ENCODE measurements around the gene ATIC. TPM values are rescaled to one million over a fixed set of nuclear protein-coding genes. Genes with fewer than 3 reads are reported as not detected.
"Not testable (repeated sequence)": the region's sequence is repeated elsewhere in the genome, so short reads cannot be mapped to it uniquely, and the experiment has no call there.

Gene ATIC
- total and polyA plus RNA-seq, 3 experiments from 2014 or later, result 151 to 315 (median 298) TPM

GRCh38 chr2:215290980-215291599 lies 20.8 kb upstream of the ATIC start:
- Mint-ChIP-seq H3K4me1 (no peaks in the 10 kb centered on the region), H3K9me3 (no peaks in the 10 kb centered on the region), H3K27ac (no peak overlapping the region), H3K4me3 (no peak overlapping the region), H3K27me3 (peaks cover 1 to 4% of the 10 kb centered on the region in 2 donors), H3K36me3 (no peaks in the 10 kb centered on the region)
- H3K27ac ChIP-seq (ENCODE audit: low read depth, low read length), result no peak overlapping the region
- no peak overlapping the region for H3K4me3 ChIP-seq (ENCODE audit: low read length)
- no peaks in the 10 kb centered on the region for H3K4me1 ChIP-seq (ENCODE audit: insufficient read depth, low read length)
- no peaks in the 10 kb centered on the region for H3K27me3 ChIP-seq (ENCODE audit: insufficient read depth, low read length, poor library complexity, severe bottlenecking)
- H3K9me3 ChIP-seq (ENCODE audit: low read length), result no peaks in the 10 kb centered on the region
- ChIA-PET POLR2A (no interaction called here), CTCF (no interaction called here)
- DNase-seq, result no peak
- no peaks in the 10 kb centered on the region for H3K36me3 ChIP-seq (ENCODE audit: insufficient read depth, low read length)

- POLR2A ChIA-PET, result no interaction called here
- DNase-seq, result no peak
- no peaks in the 10 kb centered on the region for H3K4me1 ChIP-seq (ENCODE audit: insufficient read depth, low read length)
- Mint-ChIP-seq H3K36me3 (no peaks in the 10 kb centered on the region), H3K4me1 (no peaks in the 10 kb centered on the region), H3K4me3 (no peak overlapping the region), H3K27ac (no peak overlapping the region), H3K27me3 (peaks cover 1 to 4% of the 10 kb centered on the region in 2 donors), H3K9me3 (no peaks in the 10 kb centered on the region)
- no peak overlapping the region for H3K27ac ChIP-seq (ENCODE audit: low read depth, low read length)
- H3K9me3 ChIP-seq (ENCODE audit: low read length), result no peaks in the 10 kb centered on the region
- no peaks in the 10 kb centered on the region for H3K36me3 ChIP-seq (ENCODE audit: insufficient read depth, low read length)
- H3K27me3 ChIP-seq (ENCODE audit: insufficient read depth, low read length, poor library complexity, severe bottlenecking), result no peaks in the 10 kb centered on the region
- CTCF ChIA-PET, result interaction anchor here (1.6 kb wide), 1 partner anchor 13 kb away, joined by 3 read pairs; no protein-coding TSS in a partner anchor
- H3K4me3 ChIP-seq (ENCODE audit: low read length), result no peak overlapping the region
Measured at GRCh38 chr2:215293879-215294278, 18.0 kb upstream of the ATIC start.

- H3K36me3 ChIP-seq (ENCODE audit: insufficient read depth, low read length), result no peaks in the 10 kb centered on the region
- H3K27me3 ChIP-seq (ENCODE audit: insufficient read depth, low read length, poor library complexity, severe bottlenecking), result no peaks in the 10 kb centered on the region
- H3K27ac ChIP-seq (ENCODE audit: low read depth, low read length), result no peak overlapping the region
- H3K4me3 Mint-ChIP-seq, result no peak overlapping the region
- peaks cover 3 to 4% of the 10 kb centered on the region in 2 donors for H3K27me3 Mint-ChIP-seq
- ChIA-PET CTCF (no interaction called here), POLR2A (no interaction called here)
- H3K9me3 ChIP-seq (ENCODE audit: low read length), result no peaks in the 10 kb centered on the region
- peaks cover 0 to 6% (median 4%) of the 10 kb centered on the region in 3 donors for H3K36me3 Mint-ChIP-seq
- no peak for DNase-seq
- peaks cover 0 to 5% (median 4%) of the 10 kb centered on the region in 5 donors for H3K9me3 Mint-ChIP-seq
- no peak overlapping the region for H3K27ac Mint-ChIP-seq
- H3K4me1 Mint-ChIP-seq, result no peaks in the 10 kb centered on the region
- no peaks in the 10 kb centered on the region for H3K4me1 ChIP-seq (ENCODE audit: insufficient read depth, low read length)
- no peak overlapping the region for H3K4me3 ChIP-seq (ENCODE audit: low read length)
Measured at GRCh38 chr2:215299337-215299859, 12.5 kb upstream of the ATIC start.

- H3K27me3 ChIP-seq (ENCODE audit: insufficient read depth, low read length, poor library complexity, severe bottlenecking), result no peaks in the 10 kb centered on the region
- CTCF ChIA-PET, result no interaction called here
- no peak overlapping the region for H3K27ac Mint-ChIP-seq
- H3K4me1 Mint-ChIP-seq, result no peaks in the 10 kb centered on the region
- no peak overlapping the region for H3K4me3 Mint-ChIP-seq
- POLR2A ChIA-PET, result no interaction called here
- H3K27ac ChIP-seq (ENCODE audit: low read depth, low read length), result no peak overlapping the region
- peaks cover 0 to 6% (median 4%) of the 10 kb centered on the region in 3 donors for H3K36me3 Mint-ChIP-seq
- H3K9me3 Mint-ChIP-seq, result peaks cover 0 to 5% (median 4%) of the 10 kb centered on the region in 5 donors
- H3K36me3 ChIP-seq (ENCODE audit: insufficient read depth, low read length), result no peaks in the 10 kb centered on the region
- no peak overlapping the region for H3K4me3 ChIP-seq (ENCODE audit: low read length)
- no peaks in the 10 kb centered on the region for H3K4me1 ChIP-seq (ENCODE audit: insufficient read depth, low read length)
- peaks cover 4 to 14% of the 10 kb centered on the region in 2 donors for H3K27me3 Mint-ChIP-seq
- no peaks in the 10 kb centered on the region for H3K9me3 ChIP-seq (ENCODE audit: low read length)
- DNase-seq, result no peak
Measured at GRCh38 chr2:215301994-215302393, 9.9 kb upstream of the ATIC start.

- DNase-seq, result peak in 1 of 5 donors; percentile 49
- peak overlapping the region; percentile 72 for H3K27ac ChIP-seq (ENCODE audit: low read depth, low read length)
- peaks cover 22% of the 10 kb centered on the region for H3K4me1 ChIP-seq (ENCODE audit: insufficient read depth, low read length)
- not testable (repeated sequence) for H3K27me3 Mint-ChIP-seq; H3K27me3 ChIP-seq (ENCODE audit: insufficient read depth, low read length, poor library complexity, severe bottlenecking); H3K36me3 ChIP-seq (ENCODE audit: insufficient read depth, low read length); H3K9me3 Mint-ChIP-seq; H3K9me3 ChIP-seq (ENCODE audit: low read length)
- Mint-ChIP-seq H3K27ac (peak overlapping the region; percentile 78 to 94 (median 88)), H3K4me1 (peaks cover 32 to 38% (median 37%) of the 10 kb centered on the region in 3 donors), H3K36me3 (peaks cover 0 to 28% (median 11%) of the 10 kb centered on the region in 3 donors), H3K4me3 (peak overlapping the region; percentile 88 to 97 (median 92))
- ChIA-PET CTCF (interaction anchor here (0.6 to 1.3 kb wide), 3 partner anchors 41 to 1055 kb away, joined by 3 to 5 read pairs (median 4); partner anchors contain the start of gene MREG), POLR2A (interaction anchor here (0.6 to 0.7 kb wide), 2 partner anchors 437 to 1042 kb away, joined by 3 read pairs; no protein-coding TSS in a partner anchor)
- peak overlapping the region; percentile 99 for H3K4me3 ChIP-seq (ENCODE audit: low read length)
Measured at GRCh38 chr2:215311259-215311624, 617 bp upstream of the ATIC start.

GRCh38 chr2:215313255-215313613 lies 1.4 kb downstream of the ATIC start:
- no peaks in the 10 kb centered on the region for H3K9me3 Mint-ChIP-seq
- H3K27ac Mint-ChIP-seq, result peak overlapping the region; percentile 20 to 96 (median 92)
- ChIA-PET POLR2A (no interaction called here), CTCF (interaction anchor here (0.6 kb wide), 1 partner anchor 30 kb away, joined by 4 read pairs; no protein-coding TSS in a partner anchor)
- Histone ChIP-seq H3K4me1 (ENCODE audit: insufficient read depth, low read length) (peaks cover 24% of the 10 kb centered on the region), H3K27me3 (ENCODE audit: insufficient read depth, low read length, poor library complexity, severe bottlenecking) (no peaks in the 10 kb centered on the region), H3K4me3 (ENCODE audit: low read length) (no peak overlapping the region), H3K27ac (ENCODE audit: low read depth, low read length) (no peak overlapping the region), H3K9me3 (ENCODE audit: low read length) (no peaks in the 10 kb centered on the region), H3K36me3 (ENCODE audit: insufficient read depth, low read length) (peaks cover 5% of the 10 kb centered on the region)
- peaks cover 38 to 52% (median 44%) of the 10 kb centered on the region in 3 donors for H3K4me1 Mint-ChIP-seq
- no peaks in the 10 kb centered on the region for H3K27me3 Mint-ChIP-seq
- DNase-seq, result no peak
- peaks cover 0 to 39% (median 11%) of the 10 kb centered on the region in 3 donors for H3K36me3 Mint-ChIP-seq
- H3K4me3 Mint-ChIP-seq, result peak overlapping the region; percentile 90 to 97 (median 95)

- peaks cover 3 to 53% (median 15%) of the 10 kb centered on the region in 3 donors for H3K36me3 Mint-ChIP-seq
- H3K36me3 ChIP-seq (ENCODE audit: insufficient read depth, low read length), result peaks cover 8% of the 10 kb centered on the region
- CTCF ChIA-PET, result no interaction called here
Measured at GRCh38 chr2:215314896-215315295, 3.0 kb downstream of the ATIC start.

GRCh38 chr2:215315301-215315700 lies 3.4 kb downstream of the ATIC start:
- no peak for DNase-seq
- Mint-ChIP-seq H3K27me3 (no peaks in the 10 kb centered on the region), H3K4me3 (peak overlapping the region in 1 of 7 donors; percentile 6), H3K4me1 (peaks cover 43 to 63% (median 50%) of the 10 kb centered on the region in 3 donors), H3K9me3 (no peaks in the 10 kb centered on the region), H3K36me3 (peaks cover 3 to 57% (median 17%) of the 10 kb centered on the region in 3 donors), H3K27ac (peak overlapping the region in 5 of 8 donors; percentile 4 to 91 (median 16))
- no peak overlapping the region for H3K4me3 ChIP-seq (ENCODE audit: low read length)
- H3K27me3 ChIP-seq (ENCODE audit: insufficient read depth, low read length, poor library complexity, severe bottlenecking), result no peaks in the 10 kb centered on the region
- CTCF ChIA-PET, result no interaction called here
- POLR2A ChIA-PET, result no interaction called here
- H3K27ac ChIP-seq (ENCODE audit: low read depth, low read length), result no peak overlapping the region
- peaks cover 8% of the 10 kb centered on the region for H3K36me3 ChIP-seq (ENCODE audit: insufficient read depth, low read length)
- no peaks in the 10 kb centered on the region for H3K9me3 ChIP-seq (ENCODE audit: low read length)
- H3K4me1 ChIP-seq (ENCODE audit: insufficient read depth, low read length), result peaks cover 24% of the 10 kb centered on the region

More at GRCh38 chr2:215314896-215315295, 3.0 kb downstream of the ATIC start:
- no peaks in the 10 kb centered on the region for H3K27me3 ChIP-seq (ENCODE audit: insufficient read depth, low read length, poor library complexity, severe bottlenecking)
- Mint-ChIP-seq H3K4me3 (peak overlapping the region in 2 of 7 donors; percentile 6 to 36), H3K27ac (peak overlapping the region in 7 of 8 donors; percentile 4 to 91 (median 16)), H3K4me1 (peaks cover 41 to 60% (median 48%) of the 10 kb centered on the region in 3 donors), H3K9me3 (no peaks in the 10 kb centered on the region), H3K27me3 (no peaks in the 10 kb centered on the region)
- H3K4me3 ChIP-seq (ENCODE audit: low read length), result no peak overlapping the region
- peaks cover 24% of the 10 kb centered on the region for H3K4me1 ChIP-seq (ENCODE audit: insufficient read depth, low read length)
- DNase-seq, result no peak
- H3K27ac ChIP-seq (ENCODE audit: low read depth, low read length), result no peak overlapping the region
- H3K9me3 ChIP-seq (ENCODE audit: low read length), result no peaks in the 10 kb centered on the region
- POLR2A ChIA-PET, result interaction anchor here (0.5 kb wide), 1 partner anchor 18 kb away, joined by 3 read pairs; no protein-coding TSS in a partner anchor

Measured in CD8-positive, alpha-beta memory T cell (primary cell).